Spleen (tissue), 7 donors: ENCODE results near the gene PLEKHA1.

Source experiments
- POLR2AphosphoS5 ChIP-seq, 3 donors: sonication (generic); formaldehyde crosslinking; IDR thresholded peaks; one replicate each; pipeline ENCODE4 v1.5.1; 2017; ENCODE audit warnings: antibody characterized with exemption in 3 of 3
- TF ChIP-seq, protein P1 (sequence below), 11 experiments: fragments of 200-600 bp in 7 of 11; fragments of 450-650 bp in 4 of 11; sonication (generic) in 4 of 11; IDR thresholded peaks in 8 of 11; conservative IDR thresholded peaks in 3 of 11; 1 replicate in 7 of 11; 2 replicates in 4 of 11; pipeline versions ENCODE4 v1.4.0 to v1.8.0; 2016 to 2021; ENCODE audit warnings: antibody characterized with exemption in 11 of 11, inconsistent platforms in 4 of 11, mild to moderate bottlenecking in 1 of 11
- donor health status: DM: no; HTN: no; CAD: no; lungs with moderate emphysema.
- donor health status: DM: no; HTN: no; CAD: no.
- donor health status: DM: no; HTN: no; CAD: no.

DNA sequence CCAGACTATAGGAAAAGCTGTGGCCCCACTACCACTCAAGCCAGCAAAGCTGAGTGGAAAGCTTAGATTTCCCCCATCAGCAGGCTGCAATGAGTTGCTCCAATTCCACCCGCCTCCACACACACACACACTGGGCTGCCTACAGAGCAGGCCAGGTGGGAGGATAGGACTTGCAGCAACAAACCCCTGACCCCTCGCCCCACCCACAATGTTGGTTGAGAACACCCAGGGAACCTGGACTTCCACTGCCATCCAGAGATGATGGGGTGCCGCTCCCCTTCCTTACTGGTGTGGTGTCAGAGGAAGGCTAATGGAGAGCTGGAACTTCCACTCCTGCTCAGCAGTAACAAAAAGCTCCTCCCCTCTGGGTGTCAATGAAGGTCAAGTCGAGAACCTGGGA is 16.8 kb upstream of the PLEKHA1 start:
- TF ChIP-seq, protein P1, sequence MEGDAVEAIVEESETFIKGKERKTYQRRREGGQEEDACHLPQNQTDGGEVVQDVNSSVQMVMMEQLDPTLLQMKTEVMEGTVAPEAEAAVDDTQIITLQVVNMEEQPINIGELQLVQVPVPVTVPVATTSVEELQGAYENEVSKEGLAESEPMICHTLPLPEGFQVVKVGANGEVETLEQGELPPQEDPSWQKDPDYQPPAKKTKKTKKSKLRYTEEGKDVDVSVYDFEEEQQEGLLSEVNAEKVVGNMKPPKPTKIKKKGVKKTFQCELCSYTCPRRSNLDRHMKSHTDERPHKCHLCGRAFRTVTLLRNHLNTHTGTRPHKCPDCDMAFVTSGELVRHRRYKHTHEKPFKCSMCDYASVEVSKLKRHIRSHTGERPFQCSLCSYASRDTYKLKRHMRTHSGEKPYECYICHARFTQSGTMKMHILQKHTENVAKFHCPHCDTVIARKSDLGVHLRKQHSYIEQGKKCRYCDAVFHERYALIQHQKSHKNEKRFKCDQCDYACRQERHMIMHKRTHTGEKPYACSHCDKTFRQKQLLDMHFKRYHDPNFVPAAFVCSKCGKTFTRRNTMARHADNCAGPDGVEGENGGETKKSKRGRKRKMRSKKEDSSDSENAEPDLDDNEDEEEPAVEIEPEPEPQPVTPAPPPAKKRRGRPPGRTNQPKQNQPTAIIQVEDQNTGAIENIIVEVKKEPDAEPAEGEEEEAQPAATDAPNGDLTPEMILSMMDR (IDR thresholded peaks at IDR 0.05 in 8 of 11, conservative IDR thresholded peaks at IDR 0.05 in 3 of 11): no peak
- no peak for TF ChIP-seq POLR2AphosphoS5 (IDR thresholded peaks at IDR 0.05)
